ENCODE data around the gene VSIG4. TPM values are rescaled to one million over a fixed set of nuclear protein-coding genes. Genes with fewer than 3 reads are reported as not detected.

Gene VSIG4
- total RNA-seq, 2 donors from 2014 or later, result 14.8 to 38.9 TPM

DNA sequence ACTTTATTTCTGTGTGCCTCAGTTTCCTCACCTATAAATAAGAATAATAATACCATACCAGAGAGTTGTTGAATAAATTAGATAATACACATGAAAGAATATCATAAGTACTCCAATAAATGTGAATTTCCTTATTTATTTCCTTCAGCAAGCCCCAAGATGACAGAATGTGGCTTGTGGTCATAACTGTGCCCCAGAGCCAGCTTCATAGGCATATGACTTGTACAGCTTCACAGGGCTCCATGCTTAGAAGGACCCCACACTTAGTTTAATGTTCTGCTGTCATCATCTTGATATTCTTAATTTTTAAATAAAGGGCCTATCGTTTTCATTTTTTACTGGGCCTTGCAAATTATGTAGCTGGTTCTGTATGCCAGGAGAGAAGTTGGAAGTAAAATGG is 25.3 kb downstream of the VSIG4 start:
- Histone ChIP-seq H3K27ac (peak overlapping the region in 1 of 4 donors; percentile 18), H3K4me3 (no peak overlapping the region), H3K36me3 (replicated peaks in 1 of 2; ENCODE audit: insufficient read depth in 1 of 2, low read depth in 2 of 2) (no peaks in the 10 kb centered on the region), H3K27me3 (no peaks in the 10 kb centered on the region), H3K9me3 (no peaks in the 10 kb centered on the region), H3K4me1 (no peaks in the 10 kb centered on the region)
- ATAC-seq (no peak), DNase-seq (no peak)
- intact Hi-C loops (cut with DNase I), result no loop called here
- 43 to 64% methylated on average over 1 of the region's 1 CpG for WGBS, 2 donors
- no peak for TF ChIP-seq POLR2A (IDR thresholded peaks at IDR 0.05)
- TF ChIP-seq, protein P1, sequence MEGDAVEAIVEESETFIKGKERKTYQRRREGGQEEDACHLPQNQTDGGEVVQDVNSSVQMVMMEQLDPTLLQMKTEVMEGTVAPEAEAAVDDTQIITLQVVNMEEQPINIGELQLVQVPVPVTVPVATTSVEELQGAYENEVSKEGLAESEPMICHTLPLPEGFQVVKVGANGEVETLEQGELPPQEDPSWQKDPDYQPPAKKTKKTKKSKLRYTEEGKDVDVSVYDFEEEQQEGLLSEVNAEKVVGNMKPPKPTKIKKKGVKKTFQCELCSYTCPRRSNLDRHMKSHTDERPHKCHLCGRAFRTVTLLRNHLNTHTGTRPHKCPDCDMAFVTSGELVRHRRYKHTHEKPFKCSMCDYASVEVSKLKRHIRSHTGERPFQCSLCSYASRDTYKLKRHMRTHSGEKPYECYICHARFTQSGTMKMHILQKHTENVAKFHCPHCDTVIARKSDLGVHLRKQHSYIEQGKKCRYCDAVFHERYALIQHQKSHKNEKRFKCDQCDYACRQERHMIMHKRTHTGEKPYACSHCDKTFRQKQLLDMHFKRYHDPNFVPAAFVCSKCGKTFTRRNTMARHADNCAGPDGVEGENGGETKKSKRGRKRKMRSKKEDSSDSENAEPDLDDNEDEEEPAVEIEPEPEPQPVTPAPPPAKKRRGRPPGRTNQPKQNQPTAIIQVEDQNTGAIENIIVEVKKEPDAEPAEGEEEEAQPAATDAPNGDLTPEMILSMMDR (IDR thresholded peaks at IDR 0.05), result no peak

DNA sequence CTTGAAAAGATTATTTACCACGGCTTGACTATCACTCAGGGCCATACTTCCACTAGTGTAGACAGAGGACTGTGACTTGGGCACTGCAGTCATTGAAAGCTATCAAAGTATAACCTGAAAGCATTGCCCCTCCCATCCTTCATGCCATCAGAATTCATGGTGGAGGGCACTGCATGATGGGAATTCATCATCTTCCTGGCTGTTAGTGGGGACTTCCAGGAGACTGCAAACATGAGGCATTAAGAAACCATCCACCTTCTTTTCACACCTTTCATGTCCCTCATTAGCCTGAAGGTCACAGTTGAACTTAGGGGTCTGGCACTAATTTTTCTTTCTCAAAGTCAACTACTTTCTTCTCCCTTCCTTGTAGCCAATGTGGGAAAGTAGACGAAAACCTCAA is 25.8 kb downstream of the VSIG4 start:
- no peaks in the 10 kb centered on the region for H3K4me1 ChIP-seq
- intact Hi-C loops (cut with DNase I), result no loop called here
- no peak for ATAC-seq
- TF ChIP-seq POLR2A (IDR thresholded peaks at IDR 0.05), result no peak
- TF ChIP-seq, protein P1 (IDR thresholded peaks at IDR 0.05), result no peak
- H3K27me3 ChIP-seq, result no peaks in the 10 kb centered on the region
- no peak overlapping the region for H3K4me3 ChIP-seq
- 36 to 47% methylated on average over 2 of the region's 2 CpGs for WGBS, 2 donors
- peak overlapping the region in 1 of 4 donors; percentile 39 for H3K27ac ChIP-seq
- H3K36me3 ChIP-seq (replicated peaks in 1 of 2; ENCODE audit: insufficient read depth in 1 of 2, low read depth in 2 of 2), result no peaks in the 10 kb centered on the region
- DNase-seq, result no peak
- H3K9me3 ChIP-seq, result no peaks in the 10 kb centered on the region

DNA sequence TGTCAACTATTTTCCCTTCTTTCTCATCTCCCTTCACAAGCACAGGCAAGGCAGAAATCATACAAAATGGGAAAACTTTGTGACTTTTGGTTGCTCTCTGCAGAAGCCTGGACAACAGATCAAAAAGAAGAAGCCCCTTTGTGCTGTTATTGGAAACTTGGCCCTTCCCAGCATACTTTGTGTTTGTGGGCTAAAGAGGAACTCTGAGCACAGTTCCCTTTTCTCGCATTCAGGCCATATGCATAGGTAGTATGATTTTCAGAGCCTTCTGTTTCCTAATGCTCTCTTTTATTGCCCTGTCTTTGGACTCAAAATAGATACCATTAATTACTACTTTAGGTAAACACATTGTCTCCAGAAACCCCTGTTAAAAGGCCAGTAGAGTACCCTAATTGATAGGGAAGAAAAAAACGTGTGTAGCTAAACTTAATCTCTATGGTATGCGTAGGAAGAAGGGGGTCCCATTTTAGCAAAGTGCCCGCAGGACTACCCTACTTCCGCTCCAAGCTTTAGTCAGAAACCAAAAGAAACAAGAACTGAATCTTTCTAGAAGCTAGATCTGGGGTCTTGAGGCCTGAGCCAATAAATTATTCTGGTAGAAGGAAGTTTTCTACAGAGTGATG is 26.6 kb downstream of the VSIG4 start:
- H3K36me3 ChIP-seq (replicated peaks in 1 of 2; ENCODE audit: insufficient read depth in 1 of 2, low read depth in 2 of 2), result no peaks in the 10 kb centered on the region
- intact Hi-C loops (cut with DNase I), result no loop called here
- H3K9me3 ChIP-seq, result no peaks in the 10 kb centered on the region
- no peaks in the 10 kb centered on the region for H3K4me1 ChIP-seq
- WGBS, 2 donors, result 57 to 73% methylated on average over 5 of the region's 5 CpGs
- H3K27me3 ChIP-seq, result no peaks in the 10 kb centered on the region
- TF ChIP-seq, protein P1 (IDR thresholded peaks at IDR 0.05), result no peak
- no peak for TF ChIP-seq POLR2A (IDR thresholded peaks at IDR 0.05)
- no peak for DNase-seq
- no peak for ATAC-seq
- peak overlapping the region in 1 of 4 donors; percentile 39 for H3K27ac ChIP-seq
- no peak overlapping the region for H3K4me3 ChIP-seq

DNA sequence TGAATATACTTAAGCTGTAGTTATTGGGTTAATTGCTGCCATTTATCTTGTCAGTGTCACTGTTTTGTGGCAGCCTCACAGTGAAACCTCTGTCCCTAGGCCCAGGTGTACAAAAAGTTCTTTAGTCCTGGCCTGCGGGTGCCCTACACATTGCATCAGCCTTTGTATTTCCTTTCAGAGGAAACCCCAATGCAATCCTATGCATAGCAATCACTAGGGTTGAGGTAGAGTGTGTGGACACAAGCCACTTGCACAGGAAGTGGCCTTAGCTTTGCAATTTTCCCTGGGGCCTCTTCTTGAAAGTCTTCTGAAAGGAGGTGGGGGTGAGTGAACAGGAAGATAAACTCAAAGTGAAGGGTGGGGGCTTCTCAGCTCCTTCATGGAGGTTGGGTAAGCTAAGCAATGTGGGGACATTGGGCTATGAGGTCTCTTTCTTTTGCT is 27.8 kb downstream of the VSIG4 start:
- DNase-seq, result peak in 1 of 4 donors; percentile 16
- intact Hi-C loops (cut with DNase I), result no loop called here
- H3K4me3 ChIP-seq, result no peak overlapping the region
- H3K9me3 ChIP-seq, result no peaks in the 10 kb centered on the region
- H3K27ac ChIP-seq, result no peak overlapping the region
- no peaks in the 10 kb centered on the region for H3K4me1 ChIP-seq
- WGBS, 2 donors, result 36 to 83% methylated on average over 1 of the region's 1 CpG
- H3K36me3 ChIP-seq (replicated peaks in 1 of 2; ENCODE audit: insufficient read depth in 1 of 2, low read depth in 2 of 2), result no peaks in the 10 kb centered on the region
- ATAC-seq, result no peak
- TF ChIP-seq, protein P1 (IDR thresholded peaks at IDR 0.05), result no peak
- no peak for TF ChIP-seq POLR2A (IDR thresholded peaks at IDR 0.05)
- H3K27me3 ChIP-seq, result no peaks in the 10 kb centered on the region

DNA sequence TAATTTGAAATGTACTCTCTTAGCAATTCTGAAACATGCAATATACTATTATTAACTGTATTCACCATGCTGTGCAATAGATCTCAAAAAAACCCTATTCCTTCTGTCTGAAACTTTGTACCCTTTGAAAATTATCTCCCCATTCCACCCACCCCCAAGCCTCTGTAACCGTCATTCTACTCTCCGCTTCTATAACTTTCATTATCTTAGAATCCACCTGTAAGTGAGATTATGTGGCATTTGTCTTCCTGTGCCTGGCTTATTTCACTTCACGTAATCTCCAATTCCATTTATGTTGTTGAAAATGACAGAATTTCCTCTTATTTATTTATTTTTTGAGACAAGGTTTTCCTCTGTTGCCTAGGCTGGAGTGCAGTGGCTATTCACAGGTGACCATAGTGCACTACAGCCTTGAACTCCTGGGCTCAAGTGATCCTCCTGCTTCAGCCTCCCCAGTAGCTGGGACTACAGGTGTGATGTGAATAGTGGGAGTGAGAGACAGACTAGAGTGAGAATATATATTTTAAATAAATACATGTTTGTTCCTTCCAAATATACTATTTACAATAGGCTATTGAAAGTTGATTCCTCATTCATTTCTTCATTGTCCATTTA is 30.5 kb downstream of the VSIG4 start:
- H3K27ac ChIP-seq, result no peak overlapping the region
- H3K4me3 ChIP-seq, result no peak overlapping the region
- intact Hi-C loops (cut with DNase I), result no loop called here
- no peaks in the 10 kb centered on the region for H3K27me3 ChIP-seq
- no peaks in the 10 kb centered on the region for H3K9me3 ChIP-seq
- no peak for ATAC-seq
- H3K4me1 ChIP-seq, result no peaks in the 10 kb centered on the region
- DNase-seq, result no peak
- no peak for TF ChIP-seq POLR2A (IDR thresholded peaks at IDR 0.05)
- TF ChIP-seq, protein P1 (IDR thresholded peaks at IDR 0.05), result no peak
- H3K36me3 ChIP-seq (replicated peaks in 1 of 2; ENCODE audit: insufficient read depth in 1 of 2, low read depth in 2 of 2), result no peaks in the 10 kb centered on the region
- 75 to 82% methylated on average over 3 of the region's 3 CpGs for WGBS, 2 donors

Measured in body of pancreas (tissue), 4 donors.